GM12878 (cell line): ENCODE measurements around the gene BARHL1. TPM values are rescaled to one million over a fixed set of nuclear protein-coding genes. Genes with fewer than 3 reads are reported as not detected.

ENCODE experiments used
- ATAC-seq: fragments of 200-7000 bp; cut with Tn5 transposase; 3 replicates; pipeline ENCODE4 v1.9.1; 2020; ENCODE audit warnings: mild to moderate bottlenecking, moderate library complexity
- BruUV-seq: library from RNA; stranded (reverse); fragments of 400-500 nt; replicated peaks from 2 replicates; lab custom pipeline; 2021; lab: Mats Ljungman, UMichigan
- CTCF ChIA-PET: fragments of 300-600 bp; sonication (Branson Sonifier 250); formaldehyde crosslinking; extraction: SDS; loops from one replicate; lab custom pipeline; 2021; ENCODE audit warnings: inconsistent platforms; lab: Yijun Ruan, JAX
- POLR2A ChIA-PET: fragments of 350-600 bp; formaldehyde crosslinking; extraction: SDS; loops from one replicate; lab custom pipeline; 2021; ENCODE audit warnings: inconsistent platforms; lab: Charles Lee
- RAD21 ChIA-PET: fragments of 300-600 bp; sonication (Branson Sonifier 250); formaldehyde crosslinking; loops from one replicate; lab custom pipeline; 2023; ENCODE audit warnings: antibody characterized with exemption; ENCODE audit not compliant: unreplicated experiment; lab: Charles Lee
- SMC1A ChIA-PET: fragments of 300-600 bp; sonication (Branson Sonifier 250); formaldehyde crosslinking; loops from one replicate; lab custom pipeline; 2023; ENCODE audit not compliant: unreplicated experiment, uncharacterized antibody; lab: Charles Lee
- DNase-seq: peaks from one replicate; pipeline ENCODE4 v3.0.0-alpha.2; 2011; ENCODE audit warnings: low read depth, low spot score
- FAIRE-seq: peaks from 3 replicates; lab custom pipeline; 2011; peaks lifted over from hg19 to GRCh38; lab: Jason Lieb, UNC
- H2AFZ ChIP-seq: 2 replicates; pipeline ENCODE4 v1.6.0; 2011; ENCODE audit warnings: low read depth, low read length, control low read depth; ENCODE audit not compliant: control insufficient read depth
- H3K27ac ChIP-seq: 2 replicates; pipeline ENCODE4 v1.5.1; 2011; ENCODE audit warnings: control low read depth; ENCODE audit not compliant: control insufficient read depth, insufficient read depth
- H3K27me3 ChIP-seq, 2 experiments: replicated peaks in 1 of 2; 2 replicates each; pipeline versions ENCODE4 v1.6.0 to v1.6.1; 2011; ENCODE audit warnings: low read length in 1 of 2; ENCODE audit not compliant: control insufficient read depth in 2 of 2, insufficient read depth in 2 of 2
- H3K36me3 ChIP-seq, 2 experiments: 2 replicates each; pipeline ENCODE4 v1.5.1; 2011; ENCODE audit warnings: low read length in 1 of 2; ENCODE audit not compliant: control insufficient read depth in 2 of 2, insufficient read depth in 2 of 2
- H3K4me1 ChIP-seq: 2 replicates; pipeline ENCODE4 v1.6.1; 2011; ENCODE audit warnings: mild to moderate bottlenecking, low read length, moderate library complexity, mixed read lengths; ENCODE audit not compliant: control insufficient read depth, insufficient read depth
- H3K4me2 ChIP-seq: 2 replicates; pipeline ENCODE4 v1.6.0; 2011; ENCODE audit warnings: control low read depth; ENCODE audit not compliant: control insufficient read depth, insufficient read depth
- H3K4me3 ChIP-seq: fragments of 200-600 bp; sonication (generic); 2 replicates; pipeline ENCODE4 v1.5.1; 2016
- H3K79me2 ChIP-seq: 2 replicates; pipeline ENCODE4 v1.6.0; 2011; ENCODE audit warnings: low read length; ENCODE audit not compliant: control insufficient read depth, insufficient read depth
- H3K9ac ChIP-seq: 2 replicates; pipeline ENCODE4 v1.8.0; 2011; ENCODE audit warnings: low read length, control low read depth, mixed read lengths; ENCODE audit not compliant: control insufficient read depth, insufficient read depth
- H3K9me3 ChIP-seq: replicated peaks from 3 replicates; pipeline ENCODE4 v1.5.1; 2011; ENCODE audit warnings: mild to moderate bottlenecking, low read length; ENCODE audit not compliant: control insufficient read depth, insufficient read depth
- H4K20me1 ChIP-seq: 2 replicates; pipeline ENCODE4 v1.6.0; 2011; ENCODE audit not compliant: control insufficient read depth, insufficient read depth
- ASH2L ChIP-seq: fragments of 300-600, 200-600 bp; sonication (generic); IDR thresholded peaks from 2 replicates; pipeline ENCODE4 v1.6.1; 2017; ENCODE audit warnings: low read depth, mild to moderate bottlenecking, borderline replicate concordance
- ATF2 ChIP-seq: IDR thresholded peaks from 2 replicates; pipeline ENCODE4 v1.6.1; 2012; ENCODE audit warnings: low read length, inconsistent platforms
- BACH1 ChIP-seq: fragments of 450-650 bp; IDR thresholded peaks from 2 replicates; pipeline ENCODE4 v1.6.1; 2017; ENCODE audit warnings: mild to moderate bottlenecking, borderline replicate concordance
- BRCA1 ChIP-seq: IDR thresholded peaks from 2 replicates; pipeline ENCODE4 v1.6.1; 2011; ENCODE audit warnings: low read depth, low read length, improper control_type of control experiment
- HCFC1 ChIP-seq: fragments of 150-350 bp; IDR thresholded peaks from 2 replicates; pipeline ENCODE4 v1.6.1; 2014; ENCODE audit warnings: low read length
- HDGF ChIP-seq: fragments of 450-650 bp; IDR thresholded peaks from 2 replicates; pipeline ENCODE4 v1.6.1; 2016; ENCODE audit warnings: antibody characterized with exemption
- KAT2A ChIP-seq: conservative IDR thresholded peaks from 2 replicates; pipeline ENCODE4 v1.6.1; 2011; ENCODE audit warnings: low read depth, low read length; ENCODE audit not compliant: control insufficient read depth
- MEF2A ChIP-seq: IDR thresholded peaks from 2 replicates; pipeline ENCODE4 v1.6.1; 2011; ENCODE audit warnings: low read depth, mild to moderate bottlenecking, low read length, moderate library complexity; ENCODE audit not compliant: insufficient read depth
- NR2C2 ChIP-seq: IDR thresholded peaks from 2 replicates; pipeline ENCODE4 v1.6.1; 2011; ENCODE audit warnings: borderline replicate concordance, low read depth; ENCODE audit not compliant: control insufficient read depth, insufficient read length
- RB1 ChIP-seq: fragments of 450-650 bp; formaldehyde crosslinking; IDR thresholded peaks from 2 replicates; pipeline ENCODE4 v1.6.1; 2017; ENCODE audit warnings: mild to moderate bottlenecking, borderline replicate concordance
- STAT1 ChIP-seq: fragments of 450-650 bp; conservative IDR thresholded peaks from 2 replicates; pipeline ENCODE4 v1.6.1; 2014; ENCODE audit warnings: antibody characterized with exemption, mild to moderate bottlenecking
- TAF1 ChIP-seq: IDR thresholded peaks from 2 replicates; pipeline ENCODE4 v1.6.1; 2011; ENCODE audit warnings: mild to moderate bottlenecking, low read depth, low read length, borderline replicate concordance
- TCF7 ChIP-seq: IDR thresholded peaks from 2 replicates; pipeline ENCODE4 v1.6.1; 2014; ENCODE audit warnings: antibody characterized with exemption, borderline replicate concordance
- ZBTB40 ChIP-seq: fragments of 450-650 bp; IDR thresholded peaks from 2 replicates; pipeline ENCODE4 v1.6.1; 2016; ENCODE audit warnings: mild to moderate bottlenecking, moderate library complexity, borderline replicate concordance
- WGBS: methylation state at CpG from one replicate; pipeline ENCODE4 v1.1.6; 2016; ENCODE audit warnings: low lambda C conversion rate; ENCODE audit not compliant: insufficient replicate concordance, insufficient coverage; ENCODE audit errors: missing lambda C conversion rate; 5-methylcytosine and 5-hydroxymethylcytosine counted together
- in situ Hi-C: fragments of 300-500 bp; cut with MboI; formaldehyde crosslinking; loops from 9 replicates; pipeline ENCODE4 v1.14.3; 2018; ENCODE audit warnings: mixed read lengths
- intact Hi-C: fragments of 100-400 bp; cut with micrococcal nuclease; formaldehyde crosslinking; loops from one replicate; pipeline ENCODE4 v1.14.2; 2022; ENCODE audit not compliant: unreplicated experiment
- polyA plus RNA-seq, 11 experiments: library from polyadenylated mRNA; depleted of rRNA in 4 of 11; unstranded in 6 of 11; stranded (reverse) in 5 of 11; fragments of >200 nt; fragmentation: Nextera tagmentation in 4 of 11; fragmentation: Illumina TruSeq in 1 of 11; extraction: Ambion mirVana in 4 of 11; extraction: Trizol in 1 of 11; gene quantifications; 1 replicate in 1 of 11; 2 replicates in 10 of 11; pipeline versions ENCODE4 v1.2.1 to v1.2.3, GENCODE V29; 2011 to 2016; ENCODE audit warnings: inconsistent platforms in 2 of 11, missing spikeins in 2 of 11, low read depth in 1 of 11
- total RNA-seq, 4 experiments: library from RNA; depleted of rRNA in 3 of 4; stranded (reverse); fragments of >200 nt in 3 of 4; fragmentation: Illumina TruSeq in 1 of 4; extraction: Trizol in 1 of 4; gene quantifications; 2 replicates each; pipeline versions ENCODE4 v1.2.1 to v1.2.3, GENCODE V29; 2013 to 2021

Gene BARHL1
- total and polyA plus RNA-seq, 10 of the 15 experiments (the other 5 are each of a cell fraction or from before 2014, with no cell fraction given), result not detected

- H3K9me3 ChIP-seq, result no peaks in the 10 kb centered on the region
- no peaks in the 10 kb centered on the region for H3K79me2 ChIP-seq
- no peak for DNase-seq
- FAIRE-seq, result no peak
- ChIA-PET RAD21 (no interaction called here), SMC1A (no interaction called here), CTCF (no interaction called here), POLR2A (no interaction called here)
- H3K4me2 ChIP-seq, result no peak overlapping the region
- intact Hi-C loops (no loop called here), in situ Hi-C loops (no loop called here)
- H4K20me1 ChIP-seq, result no peaks in the 10 kb centered on the region
- no peaks in the 10 kb centered on the region for H3K27me3 ChIP-seq
- WGBS, result 97% methylated on average over 5 of the region's 5 CpGs
- H3K36me3 ChIP-seq, result peaks cover 12 to 26% of the 10 kb centered on the region in 2 experiments; a peak in 3 of 4 replicates
- BruUV-seq, result no TSS peak
- TF ChIP-seq ATF2, result no peak
- no peak for TF ChIP-seq HCFC1
- no peak for TF ChIP-seq RB1
- no peak for TF ChIP-seq TCF7
- H2AFZ ChIP-seq, result no peak overlapping the region
- no peak overlapping the region for H3K9ac ChIP-seq
- no peaks in the 10 kb centered on the region for H3K4me1 ChIP-seq
- ATAC-seq, result no peak
- H3K4me3 ChIP-seq, result no peak overlapping the region
- no peak overlapping the region for H3K27ac ChIP-seq
Observed at GRCh38 chr9:132631280-132631679, 48.9 kb downstream of the BARHL1 start.

- BruUV-seq, result no TSS peak
- peaks cover 12 to 30% of the 10 kb centered on the region in 2 experiments; a peak in 3 of 4 replicates for H3K36me3 ChIP-seq
- H3K9me3 ChIP-seq, result no peaks in the 10 kb centered on the region
- in situ Hi-C loops (no loop called here), intact Hi-C loops (no loop called here)
- no peak for DNase-seq
- H3K27ac ChIP-seq, result no peak overlapping the region
- no peaks in the 10 kb centered on the region for H3K27me3 ChIP-seq
- H4K20me1 ChIP-seq, result no peaks in the 10 kb centered on the region
- SMC1A ChIA-PET, result no interaction called here
- no peak for ATAC-seq
- no peak overlapping the region for H3K4me2 ChIP-seq
- no peak overlapping the region for H2AFZ ChIP-seq
- H3K9ac ChIP-seq, result no peak overlapping the region
- CTCF ChIA-PET, result no interaction called here
- no peaks in the 10 kb centered on the region for H3K4me1 ChIP-seq
- FAIRE-seq, result no peak
- RAD21 ChIA-PET, result no interaction called here
- POLR2A ChIA-PET, result no interaction called here
- no peak overlapping the region for H3K4me3 ChIP-seq
- H3K79me2 ChIP-seq, result no peaks in the 10 kb centered on the region
- 94% methylated on average over 7 of the region's 7 CpGs for WGBS
- TF ChIP-seq BACH1, result no peak
- no peak for TF ChIP-seq MEF2A
- no peak for TF ChIP-seq TAF1
- TF ChIP-seq ZBTB40, result no peak
- TF ChIP-seq NR2C2, result no peak
- no peak for TF ChIP-seq BRCA1
- no peak for TF ChIP-seq KAT2A
- TF ChIP-seq ASH2L, result no peak
- no peak for TF ChIP-seq STAT1
- no peak for TF ChIP-seq HDGF
Observed at GRCh38 chr9:132631685-132632084, 49.3 kb downstream of the BARHL1 start.
